Stimulated activated CD4-positive, alpha-beta T cell treated with anti-CD3 and anti-CD28 coated beads, Interleukin-1b, Interleukin-23, amount 100 ng/mL, for 48 hours (primary cell): ENCODE results near the gene SEMA6D.
"Not testable (repeated sequence)": the region's sequence is repeated elsewhere in the genome, so short reads cannot be mapped to it uniquely, and the experiment has no call there.

Experiments used
- DNase-seq: peaks from one replicate; pipeline ENCODE4 v3.0.0-alpha.2; 2020

The SEMA6D gene

GRCh38 chr15:47718497-47719437 lies 1.5 kb downstream of the SEMA6D start:
- no peak for DNase-seq

- no peak for DNase-seq
These were observed 2.4 kb downstream of the SEMA6D start for GRCh38 chr15:47719730-47720129.

GRCh38 chr15:47720555-47720954 lies 3.2 kb downstream of the SEMA6D start:
- DNase-seq: no peak

- DNase-seq: no peak
These were observed 4.4 kb downstream of the SEMA6D start for GRCh38 chr15:47721676-47722075.

- DNase-seq: no peak
These were observed 7.0 kb downstream of the SEMA6D start for GRCh38 chr15:47724346-47724745.

GRCh38 chr15:47725051-47725450 lies 7.7 kb downstream of the SEMA6D start:
- no peak for DNase-seq

GRCh38 chr15:47725906-47726305 lies 8.6 kb downstream of the SEMA6D start:
- DNase-seq: no peak

GRCh38 chr15:47726399-47726823 lies 9.1 kb downstream of the SEMA6D start:
- no peak for DNase-seq

- no peak for DNase-seq
These were observed 9.8 kb downstream of the SEMA6D start for GRCh38 chr15:47727137-47727536.

GRCh38 chr15:47727676-47728075 lies 10.4 kb downstream of the SEMA6D start:
- DNase-seq: no peak

GRCh38 chr15:47728426-47728825 lies 11.1 kb downstream of the SEMA6D start:
- DNase-seq: no peak

GRCh38 chr15:47728886-47729285 lies 11.6 kb downstream of the SEMA6D start:
- DNase-seq: no peak

GRCh38 chr15:47731230-47731629 lies 13.9 kb downstream of the SEMA6D start:
- no peak for DNase-seq

- DNase-seq: no peak
These were observed 14.9 kb downstream of the SEMA6D start for GRCh38 chr15:47732248-47732647.

- DNase-seq: no peak
These were observed 15.8 kb downstream of the SEMA6D start for GRCh38 chr15:47733085-47733484.

GRCh38 chr15:47736143-47736786 lies 19.0 kb downstream of the SEMA6D start:
- no peak for DNase-seq

- DNase-seq: no peak
These were observed 20.2 kb downstream of the SEMA6D start for GRCh38 chr15:47737477-47737876.

GRCh38 chr15:47738144-47738825 lies 21.0 kb downstream of the SEMA6D start:
- not testable (repeated sequence) for DNase-seq

GRCh38 chr15:47741082-47741481 lies 23.8 kb downstream of the SEMA6D start:
- no peak for DNase-seq

GRCh38 chr15:47741907-47742306 lies 24.6 kb downstream of the SEMA6D start:
- no peak for DNase-seq

- DNase-seq: no peak
These were observed 25.0 kb downstream of the SEMA6D start for GRCh38 chr15:47742334-47742733.

GRCh38 chr15:47742742-47743141 lies 25.4 kb downstream of the SEMA6D start:
- DNase-seq: no peak

- no peak for DNase-seq
These were observed 26.1 kb downstream of the SEMA6D start for GRCh38 chr15:47743385-47743784.

GRCh38 chr15:47743886-47744285 lies 26.6 kb downstream of the SEMA6D start:
- DNase-seq: no peak
